Cardiac muscle cell (in vitro differentiated cells and primary cell): ENCODE data around the gene JAKMIP1. TPM values are rescaled to one million over a fixed set of nuclear protein-coding genes. Genes with fewer than 3 reads are reported as not detected.
A peak's percentile ranks its signal among the peaks of the same experiment; 100 is the strongest.

Source experiments
- DNase-seq, 2 donors: peaks; one replicate each; pipeline versions ENCODE4 v3.0.0 to v3.0.0-alpha.2; 2010 to 2017; ENCODE audit warnings: low read depth in 1 of 2, low spot score in 1 of 2
- H3K27ac ChIP-seq: fragments of 200-600 bp; sonication (generic); 2 replicates; pipeline ENCODE4 v1.5.1; 2016
- H3K27me3 ChIP-seq: fragments of 200-600 bp; sonication (generic); 2 replicates; pipeline ENCODE4 v1.6.0; 2016; ENCODE audit warnings: control low read depth
- H3K36me3 ChIP-seq: fragments of 200-600 bp; sonication (generic); 2 replicates; pipeline ENCODE4 v1.5.1; 2016; ENCODE audit warnings: control low read depth
- H3K4me1 ChIP-seq: fragments of 200-600 bp; sonication (generic); 2 replicates; pipeline ENCODE4 v1.8.1; 2017; ENCODE audit warnings: low read depth, mild to moderate bottlenecking, mixed run types
- H3K4me3 ChIP-seq: fragments of 200-600 bp; sonication (generic); 2 replicates; pipeline ENCODE4 v1.5.1; 2016; ENCODE audit warnings: mild to moderate bottlenecking
- H3K9me3 ChIP-seq: fragments of 200-600 bp; sonication (generic); 2 replicates; pipeline ENCODE4 v1.5.1; 2017; ENCODE audit warnings: low read depth, mild to moderate bottlenecking, control low read depth
- polyA plus RNA-seq: library from polyadenylated mRNA; unstranded; fragments of >200 nt; fragmentation: Nextera tagmentation; extraction: Ambion mirVana; gene quantifications from 2 replicates; pipeline ENCODE4 v1.2.1, GENCODE V29; 2016
- total RNA-seq: library from RNA; depleted of rRNA; stranded (reverse); fragments of >200 nt; gene quantifications from 2 replicates; pipeline ENCODE4 v1.2.3, GENCODE V29; 2016
- TF ChIP-seq, protein P1 (sequence below): IDR thresholded peaks from 2 replicates; pipeline ENCODE4 v1.5.1; 2012; ENCODE audit warnings: low read depth, mild to moderate bottlenecking, low read length

The JAKMIP1 gene
- total and polyA plus RNA-seq, 2 experiments from 2014 or later, result 0.68 to 1.2 TPM

DNA sequence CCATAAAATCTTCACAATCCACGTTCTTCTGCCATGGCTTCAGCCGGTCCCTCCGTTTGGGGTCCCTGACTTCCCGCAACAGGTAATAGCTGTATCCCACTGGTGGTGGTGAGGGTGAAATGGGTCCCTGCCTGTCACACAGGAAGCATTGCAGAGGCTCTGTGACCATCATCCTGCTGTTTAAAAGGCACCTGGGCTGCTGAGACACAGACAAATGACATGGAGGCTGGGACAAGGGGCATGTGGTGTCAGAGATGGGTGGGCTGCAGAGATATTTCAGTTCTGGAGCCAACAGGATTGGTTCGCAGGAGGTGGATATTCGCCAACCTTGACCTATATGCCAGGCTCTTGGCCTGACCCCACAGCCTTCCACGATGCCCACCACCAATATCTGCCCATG is 82.1 kb downstream of the JAKMIP1 start:
- H3K9me3 ChIP-seq, result no peaks in the 10 kb centered on the region
- no peak overlapping the region for H3K27ac ChIP-seq
- TF ChIP-seq, protein P1, sequence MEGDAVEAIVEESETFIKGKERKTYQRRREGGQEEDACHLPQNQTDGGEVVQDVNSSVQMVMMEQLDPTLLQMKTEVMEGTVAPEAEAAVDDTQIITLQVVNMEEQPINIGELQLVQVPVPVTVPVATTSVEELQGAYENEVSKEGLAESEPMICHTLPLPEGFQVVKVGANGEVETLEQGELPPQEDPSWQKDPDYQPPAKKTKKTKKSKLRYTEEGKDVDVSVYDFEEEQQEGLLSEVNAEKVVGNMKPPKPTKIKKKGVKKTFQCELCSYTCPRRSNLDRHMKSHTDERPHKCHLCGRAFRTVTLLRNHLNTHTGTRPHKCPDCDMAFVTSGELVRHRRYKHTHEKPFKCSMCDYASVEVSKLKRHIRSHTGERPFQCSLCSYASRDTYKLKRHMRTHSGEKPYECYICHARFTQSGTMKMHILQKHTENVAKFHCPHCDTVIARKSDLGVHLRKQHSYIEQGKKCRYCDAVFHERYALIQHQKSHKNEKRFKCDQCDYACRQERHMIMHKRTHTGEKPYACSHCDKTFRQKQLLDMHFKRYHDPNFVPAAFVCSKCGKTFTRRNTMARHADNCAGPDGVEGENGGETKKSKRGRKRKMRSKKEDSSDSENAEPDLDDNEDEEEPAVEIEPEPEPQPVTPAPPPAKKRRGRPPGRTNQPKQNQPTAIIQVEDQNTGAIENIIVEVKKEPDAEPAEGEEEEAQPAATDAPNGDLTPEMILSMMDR, result no peak
- H3K36me3 ChIP-seq, result no peaks in the 10 kb centered on the region
- DNase-seq, result no peak
- H3K27me3 ChIP-seq, result no peaks in the 10 kb centered on the region
- H3K4me1 ChIP-seq, result no peaks in the 10 kb centered on the region
- no peak overlapping the region for H3K4me3 ChIP-seq

DNA sequence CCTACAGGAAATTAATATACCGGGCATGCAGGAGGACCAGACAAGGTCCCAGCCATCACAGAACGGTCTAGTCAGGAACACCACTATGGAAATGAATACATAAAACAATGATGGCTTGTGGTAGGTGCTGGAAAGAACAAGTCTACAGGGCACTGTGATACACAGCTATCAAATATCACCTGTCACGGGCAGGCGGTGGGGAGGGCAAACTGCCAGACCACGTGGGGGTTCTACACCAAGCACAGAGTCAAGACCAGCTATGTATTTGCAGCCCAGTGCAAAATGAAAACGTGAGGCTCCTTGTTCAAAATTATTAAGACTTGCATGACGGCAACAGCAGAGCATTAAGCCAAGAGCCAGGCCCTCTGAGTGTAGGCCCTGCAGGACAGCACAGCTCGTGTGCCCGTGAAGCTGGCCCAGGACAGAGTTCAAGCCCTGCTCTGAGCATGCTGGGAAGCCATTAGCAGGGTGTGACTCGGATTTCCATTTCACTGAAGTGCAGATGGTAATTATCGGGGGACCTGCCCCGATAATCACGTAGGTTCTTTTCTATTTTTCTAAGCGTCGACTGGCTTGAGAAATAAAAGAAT is 83.6 kb downstream of the JAKMIP1 start:
- no peaks in the 10 kb centered on the region for H3K4me1 ChIP-seq
- H3K9me3 ChIP-seq, result no peaks in the 10 kb centered on the region
- H3K4me3 ChIP-seq, result no peak overlapping the region
- H3K27me3 ChIP-seq, result no peaks in the 10 kb centered on the region
- no peak for DNase-seq
- H3K27ac ChIP-seq, result no peak overlapping the region
- TF ChIP-seq, protein P1, result no peak
- H3K36me3 ChIP-seq, result no peaks in the 10 kb centered on the region

DNA sequence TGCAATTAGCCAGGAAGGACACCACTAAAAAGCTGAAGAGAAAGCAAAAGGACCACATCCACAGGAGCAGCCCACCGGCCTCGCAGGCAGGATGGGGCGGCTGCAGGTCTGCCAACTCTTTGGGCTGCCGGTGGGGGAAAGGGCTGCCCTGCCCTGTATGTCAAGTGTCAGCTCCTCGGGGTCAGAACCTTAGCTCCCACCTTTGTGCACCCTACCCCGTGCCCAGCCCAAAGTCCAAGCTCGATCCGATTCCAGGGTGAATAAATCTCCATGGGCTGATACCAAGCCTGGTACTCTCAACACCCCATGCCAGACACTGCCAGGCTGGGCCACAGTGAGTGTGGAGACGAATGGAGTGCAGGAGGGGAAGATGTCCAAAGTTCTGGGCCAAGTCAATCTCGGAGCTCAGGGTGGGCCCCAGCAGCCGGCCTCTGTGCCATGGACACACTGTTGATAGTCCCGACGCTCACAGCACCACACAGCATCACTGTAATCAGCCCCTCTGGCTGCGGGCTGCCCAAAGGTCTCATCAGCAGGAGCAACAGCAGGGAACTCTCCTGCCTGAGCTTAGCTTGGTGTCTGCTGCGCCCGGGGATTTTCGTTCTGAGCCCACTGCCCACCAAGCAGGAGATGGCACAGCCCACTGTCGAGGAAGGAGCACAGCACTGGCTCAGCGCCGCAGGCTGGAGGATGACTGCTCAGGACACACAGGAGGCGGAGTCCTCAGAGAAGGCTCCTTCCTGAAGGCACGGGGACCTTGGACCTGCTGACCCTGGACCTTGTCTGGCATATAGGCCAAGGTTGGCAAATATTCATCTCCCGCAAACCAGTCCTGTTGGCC is 84.4 kb downstream of the JAKMIP1 start:
- no peak for DNase-seq

DNA sequence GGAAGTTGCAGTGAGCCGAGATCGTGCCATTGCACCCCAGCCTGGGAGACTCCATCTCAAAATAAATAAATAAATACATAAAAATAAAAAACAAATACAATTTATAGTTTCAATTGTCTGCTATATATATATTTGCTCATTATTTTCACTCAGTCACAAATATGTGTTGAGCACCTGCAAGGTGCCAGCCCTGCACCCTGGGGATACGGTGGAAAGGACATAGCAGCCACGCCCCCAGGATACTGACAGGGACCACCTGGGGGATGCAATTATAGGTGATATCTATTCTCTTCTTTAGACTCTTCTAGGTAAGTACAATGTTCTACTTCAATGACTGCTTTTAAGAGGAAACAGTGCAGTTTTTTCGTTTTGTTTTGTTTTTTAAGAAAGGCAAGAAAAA is 85.0 kb downstream of the JAKMIP1 start:
- no peak overlapping the region for H3K27ac ChIP-seq
- TF ChIP-seq, protein P1, result no peak
- no peak for DNase-seq
- no peak overlapping the region for H3K4me3 ChIP-seq
- no peaks in the 10 kb centered on the region for H3K36me3 ChIP-seq
- H3K4me1 ChIP-seq, result no peaks in the 10 kb centered on the region
- no peaks in the 10 kb centered on the region for H3K27me3 ChIP-seq
- no peaks in the 10 kb centered on the region for H3K9me3 ChIP-seq

More for the DNA sequence above, 84.4 kb downstream of the JAKMIP1 start:
- TF ChIP-seq, protein P1, result no peak
- no peaks in the 10 kb centered on the region for H3K36me3 ChIP-seq
- H3K4me3 ChIP-seq, result no peak overlapping the region
- no peaks in the 10 kb centered on the region for H3K27me3 ChIP-seq
- H3K9me3 ChIP-seq, result no peaks in the 10 kb centered on the region
- H3K27ac ChIP-seq, result no peak overlapping the region
- H3K4me1 ChIP-seq, result no peaks in the 10 kb centered on the region

DNA sequence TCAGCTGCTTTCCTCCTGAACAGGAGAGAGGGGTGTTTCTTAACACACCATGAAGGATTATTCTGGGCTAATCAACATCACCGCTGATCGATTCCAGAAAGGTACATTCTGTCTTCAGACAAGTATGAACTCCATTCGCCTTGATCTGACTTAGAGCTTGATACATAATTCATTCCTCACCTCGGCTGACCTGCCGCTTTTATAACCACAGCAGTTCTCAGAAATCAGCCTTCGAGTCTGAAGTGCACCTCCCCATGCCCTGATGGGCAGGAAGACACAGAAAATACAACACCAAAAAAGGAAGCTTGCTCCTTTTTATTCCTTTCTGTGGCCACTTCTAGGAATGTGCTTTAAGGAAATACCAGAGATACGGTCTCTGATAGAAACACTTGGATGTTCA is 85.7 kb downstream of the JAKMIP1 start:
- Histone ChIP-seq H3K4me3 (no peak overlapping the region), H3K36me3 (no peaks in the 10 kb centered on the region), H3K9me3 (no peaks in the 10 kb centered on the region), H3K27ac (no peak overlapping the region), H3K4me1 (no peaks in the 10 kb centered on the region), H3K27me3 (no peaks in the 10 kb centered on the region)
- TF ChIP-seq, protein P1, result no peak
- DNase-seq, result peak in 1 of 2 donors; percentile 3
